Middle frontal gyrus (tissue), 1 donor: Measurements from ENCODE around the gene ZCCHC2.

ENCODE experiments used
- DNase-seq: peaks from one replicate; pipeline ENCODE4 v3.0.0-alpha.2; 2015; ENCODE audit warnings: low spot score; ENCODE audit errors: extremely low spot score

Gene ZCCHC2

DNA sequence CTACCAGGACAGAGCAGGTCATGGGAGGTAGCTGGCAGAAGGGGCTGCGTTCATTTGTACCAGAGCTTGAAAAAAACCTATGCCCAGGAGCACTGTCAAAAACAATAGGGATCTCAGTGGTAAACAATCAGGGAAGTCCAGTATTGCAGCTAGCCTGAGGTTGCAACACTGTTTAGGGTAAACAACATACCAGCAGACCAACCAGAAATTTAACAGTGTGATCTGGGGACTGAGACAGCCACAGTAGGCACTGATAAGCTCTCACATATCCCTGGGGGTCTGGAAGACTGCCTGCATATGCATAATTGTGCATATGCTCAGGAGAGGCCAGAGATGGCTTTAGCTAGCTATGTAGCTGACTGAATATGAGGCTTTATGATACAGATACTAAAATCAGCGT, 12.0 kb upstream of the ZCCHC2 start:
- no peak for DNase-seq

DNA sequence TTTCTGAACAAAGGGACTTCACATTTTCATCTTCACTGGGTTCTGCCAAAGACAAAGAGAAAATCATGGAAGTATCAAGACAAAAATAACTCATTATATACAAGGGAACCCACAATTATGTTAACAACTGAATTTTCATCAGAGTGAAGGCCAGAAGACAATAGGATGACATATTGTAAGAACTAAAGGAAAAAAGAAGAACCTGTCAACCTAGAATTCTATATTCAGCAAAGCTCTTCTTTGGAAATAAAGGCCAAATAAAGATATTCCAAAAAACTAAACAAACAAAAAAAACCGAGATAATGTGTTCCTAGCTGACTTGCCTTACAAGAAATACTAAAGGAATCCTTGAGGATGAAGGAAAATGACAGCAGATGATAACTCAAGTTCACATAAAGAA, 10.3 kb upstream of the ZCCHC2 start:
- no peak for DNase-seq

DNA sequence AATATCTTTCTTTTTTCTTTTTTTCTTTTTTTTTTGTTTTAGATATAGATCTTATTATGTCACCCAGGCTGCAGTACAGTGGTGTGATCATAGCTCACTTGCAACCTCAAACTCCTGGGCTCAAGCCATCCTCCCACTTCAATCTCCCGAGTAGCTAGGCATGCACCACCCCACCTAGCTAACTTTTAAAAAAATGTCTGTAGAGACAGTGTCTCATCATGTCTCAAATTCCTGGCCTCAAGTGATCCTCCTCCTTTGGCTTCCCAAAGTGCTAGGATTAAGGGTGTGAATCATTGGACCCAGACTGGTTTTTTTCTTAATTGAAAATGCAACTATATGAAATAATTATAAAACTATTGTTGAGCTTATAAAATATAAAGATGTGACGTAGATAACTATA, 9.8 kb upstream of the ZCCHC2 start:
- DNase-seq: no peak

DNA sequence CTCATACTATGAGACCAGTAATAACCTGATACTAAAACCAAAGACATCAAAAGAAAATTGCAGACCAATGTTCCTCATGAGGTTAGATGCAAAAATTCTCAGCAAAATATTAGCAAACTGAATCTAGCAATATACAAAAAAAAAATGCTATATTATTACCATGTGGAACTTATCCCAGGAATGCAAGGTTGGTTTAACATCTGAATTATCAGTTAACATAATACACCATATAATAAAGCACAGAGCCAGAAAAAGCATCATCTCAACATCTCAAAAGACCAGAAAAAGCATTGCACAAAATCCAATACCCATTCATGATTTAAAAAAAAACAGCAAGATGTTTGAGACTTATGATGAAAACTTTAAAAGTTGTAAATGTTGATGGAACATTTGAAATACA, 8.3 kb upstream of the ZCCHC2 start:
- no peak for DNase-seq

DNA sequence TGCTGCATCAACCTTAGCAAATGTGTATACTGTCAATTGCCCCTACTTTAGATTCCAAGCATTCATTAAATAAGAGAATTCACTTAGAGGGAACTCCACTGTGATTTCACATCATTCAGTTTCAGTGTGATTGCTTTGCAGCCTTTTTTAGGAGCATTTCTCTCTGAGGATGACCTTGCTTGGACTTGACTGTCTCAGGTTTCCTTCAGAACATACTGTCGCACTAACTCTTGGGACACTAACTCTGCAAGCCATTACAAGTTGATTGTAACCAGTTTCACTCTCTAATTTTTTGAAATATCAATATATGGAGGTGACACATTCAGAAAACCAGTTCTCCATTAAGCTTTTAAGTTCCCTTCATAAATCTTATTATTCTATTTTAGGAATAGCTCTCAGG, 6.6 kb upstream of the ZCCHC2 start:
- no peak for DNase-seq

DNA sequence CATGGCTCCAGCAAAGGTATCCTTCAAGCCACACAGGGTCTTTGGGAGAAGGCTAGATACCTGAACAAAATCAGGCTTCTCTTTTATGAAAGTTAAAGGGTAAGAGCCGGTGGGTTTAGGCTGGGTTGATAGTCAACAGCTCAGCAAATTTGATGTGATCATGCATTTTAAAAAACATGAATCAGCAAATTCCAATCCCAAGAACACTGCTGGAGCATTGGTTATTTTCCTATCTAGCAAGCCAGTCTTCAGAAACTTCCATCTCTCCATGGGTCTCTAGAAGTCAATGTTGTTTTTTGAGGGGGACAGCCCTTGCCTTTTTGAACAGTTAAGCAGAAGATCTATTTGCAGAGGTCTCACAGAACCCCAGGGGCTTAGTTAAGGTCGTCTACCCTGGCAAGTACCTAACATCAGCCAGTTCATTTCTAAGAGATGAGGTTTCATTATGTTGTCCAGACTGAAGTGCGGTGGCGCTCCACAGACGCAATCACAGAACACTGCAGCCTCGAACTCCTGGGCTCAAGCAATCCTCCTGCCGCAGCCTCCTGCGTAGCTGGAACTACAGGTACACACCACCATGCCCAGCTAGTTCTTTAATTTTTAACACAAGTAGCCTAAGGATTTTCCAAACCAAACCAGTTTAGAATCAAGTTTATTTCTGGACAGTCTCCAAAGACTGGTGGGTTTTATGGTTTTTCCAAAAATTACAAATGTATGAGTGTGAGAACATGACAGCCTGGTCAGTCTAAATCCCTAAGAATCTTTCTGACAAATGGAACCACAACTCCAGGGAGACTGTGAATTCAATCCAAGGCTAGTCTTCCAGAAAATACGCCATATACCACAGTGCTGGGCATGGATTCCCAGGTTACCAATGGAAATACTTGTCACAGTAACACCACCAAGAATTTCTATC, 4.1 kb upstream of the ZCCHC2 start:
- no peak for DNase-seq

DNA sequence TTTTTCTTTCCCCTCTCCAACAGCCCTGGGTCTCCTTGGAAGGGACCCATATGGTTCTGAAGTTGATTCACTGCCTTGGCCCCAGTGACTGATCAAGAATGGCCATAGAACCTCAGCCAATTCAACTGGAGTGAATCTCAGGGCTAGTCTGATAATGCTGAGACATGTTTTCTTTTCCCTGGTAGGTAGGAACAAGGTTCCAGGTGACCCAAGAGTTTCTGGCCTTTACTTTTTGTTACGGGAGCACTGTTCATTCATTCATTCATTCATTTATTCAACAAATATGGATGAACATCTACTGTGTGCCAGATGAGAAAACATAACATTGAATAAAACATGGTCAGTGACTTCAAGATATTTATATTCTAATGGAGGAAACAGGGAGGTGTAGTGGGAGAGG, 3.1 kb upstream of the ZCCHC2 start:
- no peak for DNase-seq

DNA sequence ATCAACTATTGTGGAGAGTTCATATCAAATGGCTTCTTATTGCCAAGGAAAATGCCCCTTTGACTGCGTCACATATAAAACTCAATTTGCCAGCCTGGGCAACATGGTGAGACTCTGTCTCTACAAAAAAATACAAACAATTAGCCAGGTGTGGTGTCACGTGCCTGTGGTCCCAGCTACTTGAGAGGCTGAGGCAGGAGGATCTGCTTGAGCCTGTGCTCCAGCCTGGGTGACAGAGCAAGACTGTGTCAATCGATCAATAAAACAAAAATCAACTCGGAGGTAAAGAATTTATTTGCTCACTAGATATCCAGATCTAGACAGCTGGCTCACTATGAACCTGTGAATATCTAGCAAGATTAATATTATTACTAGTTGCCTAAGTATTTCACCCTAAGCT, 1.7 kb upstream of the ZCCHC2 start:
- no peak for DNase-seq

DNA sequence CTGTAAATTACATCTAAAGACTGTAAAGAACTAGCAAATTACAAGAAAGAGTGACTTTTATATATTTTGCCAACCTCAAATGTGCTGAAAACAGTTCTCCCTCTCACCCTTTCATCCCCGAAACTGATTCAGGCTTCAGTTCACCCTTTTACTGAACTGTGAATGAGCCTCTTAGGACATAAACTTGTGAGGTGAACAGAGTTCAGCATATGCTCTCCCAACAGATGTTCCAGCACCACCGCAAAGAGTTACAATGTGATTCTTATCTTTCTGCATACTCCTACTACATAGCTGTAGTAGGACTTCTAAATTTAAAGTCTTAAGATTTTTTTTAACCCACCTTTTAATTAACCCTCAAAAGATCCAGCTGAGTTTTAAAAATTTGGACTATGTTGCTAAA, 1.2 kb upstream of the ZCCHC2 start:
- DNase-seq: no peak

DNA sequence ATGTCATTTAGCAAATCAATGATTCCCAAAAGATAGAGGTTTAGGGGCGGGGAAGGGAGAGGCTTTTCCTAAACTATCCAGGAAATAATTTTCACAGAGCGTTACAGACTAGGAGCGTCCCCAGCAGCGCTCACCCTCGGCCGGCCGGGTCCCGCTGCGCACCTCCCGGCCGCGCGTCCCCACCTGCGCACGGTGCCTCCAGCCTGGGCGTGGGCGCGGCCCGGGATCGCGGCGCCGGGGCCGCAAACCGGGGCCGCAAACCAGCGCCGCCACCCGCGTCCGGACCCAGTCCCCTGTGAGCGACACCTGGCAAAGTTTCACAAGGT, 684 bp upstream of the ZCCHC2 start:
- no peak for DNase-seq

DNA sequence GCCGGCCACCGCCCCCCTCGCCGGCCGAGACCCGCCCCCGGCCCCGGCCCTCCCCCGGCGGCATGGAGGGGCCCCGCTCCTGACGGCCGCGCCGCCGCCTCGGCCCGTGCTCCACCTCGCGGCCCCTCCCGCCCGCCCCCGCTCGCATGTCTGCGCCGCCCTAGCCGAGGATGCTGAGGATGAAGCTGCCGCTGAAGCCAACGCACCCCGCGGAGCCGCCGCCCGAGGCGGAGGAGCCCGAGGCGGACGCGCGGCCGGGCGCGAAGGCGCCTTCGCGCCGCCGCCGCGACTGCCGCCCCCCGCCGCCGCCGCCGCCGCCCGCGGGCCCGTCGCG, 397 bp downstream of the ZCCHC2 start:
- DNase-seq: no peak

DNA sequence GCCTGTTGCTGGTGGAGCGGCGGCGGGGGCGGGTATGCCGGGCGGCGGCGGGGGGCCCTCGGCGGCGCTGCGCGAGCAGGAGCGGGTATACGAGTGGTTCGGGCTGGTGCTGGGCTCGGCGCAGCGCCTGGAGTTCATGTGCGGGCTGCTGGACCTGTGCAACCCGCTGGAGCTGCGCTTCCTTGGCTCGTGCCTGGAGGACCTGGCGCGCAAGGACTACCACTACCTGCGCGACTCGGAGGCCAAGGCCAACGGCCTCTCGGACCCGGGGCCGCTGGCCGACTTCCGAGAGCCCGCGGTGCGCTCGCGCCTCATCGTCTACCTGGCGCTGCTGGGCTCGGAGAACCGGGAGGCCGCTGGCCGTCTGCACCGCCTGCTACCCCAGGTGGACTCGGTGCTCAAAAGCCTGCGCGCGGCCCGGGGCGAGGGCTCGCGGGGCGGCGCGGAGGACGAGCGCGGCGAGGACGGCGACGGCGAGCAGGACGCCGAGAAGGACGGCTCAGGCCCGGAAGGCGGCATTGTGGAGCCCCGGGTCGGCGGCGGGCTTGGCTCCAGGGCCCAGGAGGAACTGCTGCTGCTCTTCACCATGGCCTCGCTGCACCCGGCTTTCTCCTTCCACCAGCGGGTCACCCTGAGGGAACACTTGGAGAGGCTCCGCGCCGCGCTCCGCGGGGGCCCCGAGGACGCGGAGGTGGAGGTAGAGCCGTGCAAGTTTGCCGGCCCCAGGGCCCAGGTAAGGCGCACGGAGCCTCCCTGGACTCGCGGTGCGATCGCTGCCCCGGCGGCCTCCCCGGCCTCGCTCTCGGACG, 1.0 kb downstream of the ZCCHC2 start:
- DNase-seq: no peak

DNA sequence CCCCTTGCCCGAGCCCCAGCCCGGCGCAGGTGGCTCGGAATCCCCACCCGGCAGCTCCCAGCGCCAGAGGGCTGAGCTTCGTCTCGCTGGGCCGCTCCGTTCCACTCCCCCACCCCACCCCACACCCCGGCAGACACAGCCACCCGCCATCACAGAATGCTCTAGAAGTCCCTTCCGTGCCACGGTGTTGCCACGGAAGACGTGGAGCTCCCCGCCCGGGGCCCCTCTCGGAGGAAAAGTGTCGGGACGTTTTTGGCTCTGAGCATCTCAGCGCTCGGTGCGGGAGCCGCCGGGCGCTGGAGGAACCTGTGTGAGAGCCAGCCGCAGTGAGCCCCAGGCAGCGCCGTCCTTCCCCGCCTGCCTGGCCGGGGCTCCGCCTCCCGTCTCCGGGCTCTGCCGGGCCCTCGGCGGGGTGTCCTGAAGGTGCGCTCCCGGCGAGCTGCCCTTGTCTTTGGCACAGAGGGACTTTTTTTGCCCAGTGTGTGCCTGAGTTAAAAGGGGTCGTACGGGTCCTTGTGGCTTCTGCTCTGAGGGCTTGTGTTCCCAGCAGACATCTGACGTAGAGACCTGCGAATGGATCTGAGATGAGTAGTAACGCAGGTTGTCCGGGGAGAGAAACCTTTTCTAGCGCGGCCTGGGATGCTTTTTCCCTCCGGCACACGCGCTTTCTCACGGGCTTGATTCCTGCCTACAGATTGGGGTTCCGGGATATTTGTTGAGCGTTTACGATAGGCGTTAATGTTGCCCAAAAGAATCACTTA, 1.8 kb downstream of the ZCCHC2 start:
- no peak for DNase-seq

DNA sequence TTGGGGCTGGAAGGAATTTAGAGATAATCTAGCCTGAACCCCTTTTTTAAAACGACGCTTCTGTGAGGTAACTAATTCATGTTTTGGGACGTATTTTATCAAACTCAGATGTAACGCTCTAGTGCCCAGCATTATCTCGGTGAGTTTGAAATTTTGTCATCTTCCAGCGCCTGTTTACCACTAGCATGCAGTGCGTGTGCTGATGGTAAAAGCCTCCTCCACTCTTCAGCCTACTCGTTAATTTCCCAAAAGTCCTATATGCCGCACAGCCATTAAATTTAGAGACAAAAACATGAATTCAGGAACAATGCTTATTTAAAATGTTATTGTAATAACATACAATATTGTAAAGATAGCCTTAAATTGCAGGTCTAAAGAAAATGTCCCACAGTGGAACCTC, 2.8 kb downstream of the ZCCHC2 start:
- no peak for DNase-seq

DNA sequence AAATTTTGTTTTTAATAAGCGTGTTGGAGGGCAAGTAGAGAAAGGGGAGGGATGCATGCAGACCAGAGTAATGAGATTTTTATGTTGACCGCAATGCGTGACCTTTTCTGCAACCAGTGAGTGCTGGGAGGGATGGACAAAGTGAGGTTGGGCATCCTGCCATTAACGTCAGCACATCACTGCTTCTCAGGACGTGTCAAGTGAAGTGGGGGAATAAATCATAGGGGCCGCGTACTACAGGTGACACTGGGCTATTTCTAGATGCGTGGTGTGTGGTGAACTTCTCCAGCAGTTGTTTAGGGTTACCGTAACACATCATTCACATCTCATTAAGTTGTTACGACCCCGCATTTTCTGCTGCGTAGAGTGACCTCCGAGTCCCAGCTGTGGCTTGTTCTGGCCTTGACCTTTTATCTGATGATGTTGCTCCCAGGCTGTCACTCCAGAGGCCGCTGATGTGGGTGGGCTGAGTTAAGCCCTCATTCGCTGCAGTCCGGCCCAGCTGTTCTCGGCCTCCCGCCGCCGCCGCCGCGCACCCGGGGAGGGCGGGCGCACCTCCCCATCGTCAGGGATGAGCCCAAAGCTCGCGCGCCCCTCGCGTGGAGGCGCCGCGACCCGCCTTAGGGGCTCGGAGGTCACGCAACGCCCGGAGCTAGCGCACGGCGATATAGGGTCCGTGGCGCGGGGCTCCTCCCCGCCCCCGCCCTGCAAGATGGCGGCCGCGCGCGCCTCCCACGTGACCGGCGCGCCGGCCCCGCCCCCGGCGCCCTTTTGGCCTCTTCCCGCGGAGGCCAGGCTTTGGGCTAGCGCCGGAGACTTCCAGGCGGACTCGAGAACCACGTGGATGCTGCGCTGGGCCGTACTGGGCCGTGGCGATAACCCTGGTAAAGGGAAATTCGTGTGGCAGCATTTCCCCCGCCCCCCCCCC, 3.5 kb downstream of the ZCCHC2 start:
- DNase-seq: peak; percentile 51

DNA sequence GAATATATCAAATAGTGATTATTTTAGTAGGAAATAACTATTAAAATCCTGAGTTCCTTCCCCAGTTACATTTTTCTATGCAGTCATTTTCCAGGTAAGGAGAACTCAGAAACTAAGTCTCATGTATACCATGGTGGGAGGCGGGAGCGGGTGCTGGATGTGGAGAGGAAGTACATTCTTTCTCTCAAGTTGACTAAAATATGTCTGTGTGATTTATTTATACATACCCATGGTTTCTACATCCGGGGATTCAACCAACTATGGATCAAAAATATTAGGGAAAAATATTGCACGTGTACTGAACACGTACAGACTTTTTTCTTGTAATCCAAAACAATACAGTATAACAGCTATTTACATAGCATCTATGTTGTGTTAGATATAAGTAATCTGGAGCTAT, 6.8 kb downstream of the ZCCHC2 start:
- DNase-seq: no peak

DNA sequence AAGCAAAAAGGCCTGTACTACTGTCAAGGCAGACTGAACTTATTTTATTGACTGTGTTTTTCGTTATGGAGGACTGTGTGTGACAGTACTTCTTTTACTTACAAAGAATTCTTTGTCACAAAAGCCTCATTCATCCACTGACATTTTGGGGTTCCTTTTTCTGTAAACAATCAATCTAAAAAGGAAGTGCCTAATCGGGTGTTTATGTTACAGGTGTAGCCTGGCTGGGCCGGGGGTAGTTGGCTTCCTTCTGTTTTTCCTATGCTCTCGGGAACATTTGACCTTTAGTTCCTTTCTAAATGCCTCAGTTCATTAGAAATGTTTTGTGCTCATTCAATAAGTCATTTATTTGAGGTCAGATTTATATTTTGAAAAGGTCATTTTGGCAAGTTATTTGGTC, 8.3 kb downstream of the ZCCHC2 start:
- no peak for DNase-seq

DNA sequence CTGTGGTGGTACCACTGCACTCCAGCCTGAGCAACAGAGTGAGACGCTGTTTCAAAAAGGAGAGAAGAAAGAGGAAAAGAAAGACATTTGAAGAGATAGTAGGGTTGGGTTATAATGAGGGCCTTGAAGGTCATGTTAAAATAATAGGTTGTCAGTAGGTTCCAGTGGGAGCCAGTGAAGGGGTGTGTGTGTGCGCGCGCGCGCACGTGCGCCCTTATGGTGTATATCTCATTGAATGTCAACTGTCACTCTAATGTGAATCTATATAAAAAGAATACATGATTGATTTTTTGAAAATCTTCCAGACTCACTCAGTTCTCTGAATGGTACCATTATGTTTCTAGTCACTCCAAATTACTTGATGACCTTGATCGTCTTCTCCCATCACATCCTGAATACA, 9.1 kb downstream of the ZCCHC2 start:
- DNase-seq: no peak

DNA sequence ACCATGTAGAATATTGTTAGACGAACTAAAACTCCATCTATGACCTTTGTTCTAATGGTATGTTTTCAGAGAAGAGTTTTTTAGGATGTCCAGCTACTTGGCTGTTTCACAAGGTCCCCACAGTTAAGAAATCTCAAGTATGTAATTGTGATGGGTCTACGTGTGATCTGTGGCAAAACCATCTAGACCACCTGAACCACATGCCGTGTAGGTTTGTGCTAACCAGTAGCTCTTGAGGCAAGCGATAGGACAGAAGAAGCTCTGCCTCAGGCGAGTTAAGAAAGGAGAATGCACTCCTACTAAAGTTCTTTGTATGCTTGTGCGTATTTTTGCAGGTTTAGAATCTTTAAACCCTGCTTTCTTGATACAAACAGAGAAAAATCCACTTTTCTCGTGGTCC, 13.2 kb downstream of the ZCCHC2 start:
- no peak for DNase-seq

DNA sequence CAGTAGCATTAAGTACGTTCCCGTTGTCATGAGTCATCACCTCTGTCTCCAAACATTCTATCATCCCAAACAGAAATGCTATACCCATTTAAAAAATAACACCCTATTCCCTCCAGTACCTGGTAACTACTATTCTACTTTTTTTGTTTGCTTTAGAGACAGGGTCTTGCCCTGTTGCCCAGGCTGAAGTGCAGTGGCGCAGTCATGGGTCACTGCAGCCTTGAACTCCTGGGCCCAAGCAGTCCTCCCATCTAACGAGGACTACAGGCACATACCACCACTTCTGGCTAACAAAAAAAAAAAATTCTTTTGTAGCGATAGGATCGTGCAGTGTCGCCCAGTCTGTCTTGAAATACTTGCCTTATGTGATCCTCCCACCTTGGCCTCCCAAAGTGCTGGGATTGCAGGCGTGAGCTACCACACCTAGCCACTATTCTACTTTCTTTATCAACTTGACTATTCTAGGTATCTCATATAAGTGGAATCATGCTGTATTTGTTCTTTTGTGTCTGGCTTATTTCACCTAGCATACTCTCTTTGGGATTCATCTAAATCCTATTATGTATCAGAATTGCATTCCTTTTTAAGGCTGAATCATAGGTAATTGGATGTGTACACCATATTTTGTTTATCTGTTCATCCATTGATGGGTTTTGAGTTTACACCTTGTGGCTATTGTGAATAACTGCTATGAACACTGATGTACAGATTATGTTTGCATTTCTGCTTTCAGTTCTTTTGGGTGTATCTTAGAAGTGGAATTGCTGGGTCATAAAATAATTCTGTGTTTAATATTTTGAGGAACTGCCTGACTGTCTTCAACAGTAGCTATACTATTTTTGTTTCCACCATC, 14.4 kb downstream of the ZCCHC2 start:
- DNase-seq: no peak
